ENCODE data around the gene SLMAP. TPM values are rescaled to one million over a fixed set of nuclear protein-coding genes. Genes with fewer than 3 reads are reported as not detected.

The SLMAP gene, protein sequence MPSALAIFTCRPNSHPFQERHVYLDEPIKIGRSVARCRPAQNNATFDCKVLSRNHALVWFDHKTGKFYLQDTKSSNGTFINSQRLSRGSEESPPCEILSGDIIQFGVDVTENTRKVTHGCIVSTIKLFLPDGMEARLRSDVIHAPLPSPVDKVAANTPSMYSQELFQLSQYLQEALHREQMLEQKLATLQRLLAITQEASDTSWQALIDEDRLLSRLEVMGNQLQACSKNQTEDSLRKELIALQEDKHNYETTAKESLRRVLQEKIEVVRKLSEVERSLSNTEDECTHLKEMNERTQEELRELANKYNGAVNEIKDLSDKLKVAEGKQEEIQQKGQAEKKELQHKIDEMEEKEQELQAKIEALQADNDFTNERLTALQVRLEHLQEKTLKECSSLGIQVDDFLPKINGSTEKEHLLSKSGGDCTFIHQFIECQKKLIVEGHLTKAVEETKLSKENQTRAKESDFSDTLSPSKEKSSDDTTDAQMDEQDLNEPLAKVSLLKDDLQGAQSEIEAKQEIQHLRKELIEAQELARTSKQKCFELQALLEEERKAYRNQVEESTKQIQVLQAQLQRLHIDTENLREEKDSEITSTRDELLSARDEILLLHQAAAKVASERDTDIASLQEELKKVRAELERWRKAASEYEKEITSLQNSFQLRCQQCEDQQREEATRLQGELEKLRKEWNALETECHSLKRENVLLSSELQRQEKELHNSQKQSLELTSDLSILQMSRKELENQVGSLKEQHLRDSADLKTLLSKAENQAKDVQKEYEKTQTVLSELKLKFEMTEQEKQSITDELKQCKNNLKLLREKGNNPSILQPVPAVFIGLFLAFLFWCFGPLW
- polyA plus RNA-seq (2012; ENCODE audit: low read depth, missing spikeins): 15.7 TPM

DNA sequence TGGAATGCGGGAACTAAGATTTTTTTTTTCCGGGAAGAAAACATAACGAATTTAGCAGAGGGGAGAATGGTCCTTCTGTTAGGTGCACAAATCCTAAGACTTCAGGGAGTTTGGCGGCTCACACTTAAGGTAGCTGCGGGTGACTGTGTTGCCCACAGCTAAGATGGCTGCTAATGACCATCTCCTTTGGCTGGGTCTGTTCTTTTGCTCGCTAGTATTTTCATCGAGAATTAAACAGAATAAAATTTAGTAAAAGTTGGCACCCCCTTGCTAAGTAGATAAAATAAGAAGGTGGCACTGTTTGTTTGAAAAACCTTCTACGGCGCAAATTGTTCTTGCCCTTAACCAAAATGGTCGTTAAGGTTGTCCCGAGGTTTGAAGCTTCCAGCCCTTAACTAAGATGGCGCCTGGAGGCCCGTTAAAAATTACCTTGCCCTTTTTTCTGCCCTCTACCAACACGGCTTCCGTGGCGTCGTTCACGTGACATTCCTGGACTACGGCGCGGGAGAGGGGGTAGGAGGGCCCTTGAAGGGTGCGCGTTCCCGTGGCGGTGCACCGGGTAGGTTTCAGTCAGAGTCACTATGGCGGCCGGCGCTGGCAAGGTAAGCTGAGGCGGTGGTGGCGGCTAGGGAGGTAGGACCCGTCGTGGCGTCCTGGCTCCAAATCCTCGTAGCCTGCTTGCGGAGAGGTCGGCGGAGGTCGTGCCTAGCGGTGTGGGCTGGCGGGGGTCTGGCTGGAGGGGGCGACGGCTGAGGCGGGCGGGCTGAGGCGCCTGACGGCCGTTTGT is at the start of gene SLMAP:
SLMAP (plus strand) TSS at position 569 of the 787 bp plus-strand sequence. CDS start 1,343 bp downstream, outside the sequence.
- peak; percentile 97 for FAIRE-seq
- TF ChIP-seq PAX5 (IDR thresholded peaks at IDR 0.05; ENCODE audit: insufficient read depth, low read length, severe bottlenecking): no peak
- TF ChIP-seq POU2F2 (IDR thresholded peaks at IDR 0.05; ENCODE audit: low read depth, low read length): 0 out of 2 replicates have a peak, but pooled peaks have one; percentile 68
- TF ChIP-seq SPI1 (IDR thresholded peaks at IDR 0.05; ENCODE audit: low read depth, low read length): no peak
- TF ChIP-seq TAF1 (IDR thresholded peaks at IDR 0.05; ENCODE audit: low read depth, low read length): peak; percentile 88
- TF ChIP-seq POLR2A (IDR thresholded peaks at IDR 0.05; ENCODE audit: low read depth, low read length): peak; percentile 92
- peak; percentile 81 for TF ChIP-seq POLR2AphosphoS5 (IDR thresholded peaks at IDR 0.05; ENCODE audit: low read depth, low read length)
- DNase-seq (ENCODE audit: insufficient read length, low spot score): peak; percentile 87

DNA sequence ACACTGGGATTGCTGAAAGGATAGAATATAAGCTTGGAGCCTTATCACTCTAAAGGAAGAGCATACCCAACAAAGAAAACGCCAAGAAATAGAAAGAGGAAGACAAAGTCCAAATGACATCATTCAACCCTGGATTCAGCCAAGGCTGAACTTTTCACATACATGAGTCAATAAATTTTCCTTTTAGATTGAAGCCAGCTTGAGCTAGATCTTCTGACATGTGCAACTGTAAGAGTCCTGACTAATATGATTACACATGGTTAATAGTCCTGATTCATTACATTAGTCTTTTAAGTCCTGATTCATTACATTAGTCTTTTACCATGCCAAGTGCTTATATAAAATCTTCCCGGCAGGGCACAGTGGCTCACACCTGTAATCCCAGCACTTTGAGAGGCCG is 49.6 kb upstream of the SLMAP start:
- DNase-seq (ENCODE audit: insufficient read length, low spot score) (no peak), FAIRE-seq (no peak)
- TF ChIP-seq TAF1 (IDR thresholded peaks at IDR 0.05; ENCODE audit: low read depth, low read length) (no peak), PAX5 (IDR thresholded peaks at IDR 0.05; ENCODE audit: insufficient read depth, low read length, severe bottlenecking) (no peak), SPI1 (IDR thresholded peaks at IDR 0.05; ENCODE audit: low read depth, low read length) (peak; percentile 36)

DNA sequence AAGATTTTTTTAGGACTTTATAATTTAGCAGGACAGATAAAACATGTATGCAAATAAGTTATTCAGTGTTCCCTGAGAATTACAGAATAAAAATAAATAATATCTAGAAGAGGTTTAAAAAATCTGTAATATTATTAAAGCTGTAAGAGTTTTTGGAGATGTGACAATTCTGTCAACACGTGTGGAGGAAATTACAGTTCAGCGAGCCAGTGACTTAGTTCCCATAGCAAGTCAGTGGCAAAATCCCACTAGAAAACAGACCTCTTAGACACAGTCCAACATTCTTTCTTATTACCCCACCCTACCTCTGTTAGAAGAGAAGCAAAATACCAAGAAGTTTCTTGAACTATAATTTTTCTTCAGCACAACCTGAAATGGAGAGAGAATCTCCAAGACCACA is 47.1 kb upstream of the SLMAP start:
- DNase-seq (ENCODE audit: insufficient read length, low spot score) (no peak), FAIRE-seq (no peak)
- TF ChIP-seq POLR2A (IDR thresholded peaks at IDR 0.05; ENCODE audit: low read depth, low read length): no peak
- no peak for TF ChIP-seq PAX5 (IDR thresholded peaks at IDR 0.05; ENCODE audit: insufficient read depth, low read length, severe bottlenecking)
- TF ChIP-seq SPI1 (IDR thresholded peaks at IDR 0.05; ENCODE audit: low read depth, low read length): no peak
- no peak for TF ChIP-seq POLR2AphosphoS5 (IDR thresholded peaks at IDR 0.05; ENCODE audit: low read depth, low read length)
- no peak for TF ChIP-seq POU2F2 (IDR thresholded peaks at IDR 0.05; ENCODE audit: low read depth, low read length)
- no peak for TF ChIP-seq TAF1 (IDR thresholded peaks at IDR 0.05; ENCODE audit: low read depth, low read length)

DNA sequence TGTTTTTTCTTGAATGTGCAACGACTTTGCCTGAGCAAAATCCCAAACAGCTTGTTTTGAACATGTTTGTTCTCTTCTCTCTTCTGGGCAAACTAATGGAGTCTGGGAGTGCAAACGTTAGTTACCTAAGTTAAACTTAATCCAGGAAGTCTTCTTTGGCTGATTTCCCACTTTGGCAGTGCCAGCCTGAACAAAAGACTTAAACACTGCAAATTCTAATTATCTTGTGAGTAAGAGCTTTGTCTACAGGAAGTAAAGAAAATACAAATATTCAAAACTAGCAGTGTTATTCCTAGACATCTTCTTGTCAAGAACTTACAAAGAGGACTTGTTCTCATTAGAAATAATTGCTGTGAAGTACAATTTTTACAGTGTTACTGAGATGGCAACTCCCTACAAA is 46.5 kb upstream of the SLMAP start:
- FAIRE-seq (peak; percentile 5), DNase-seq (ENCODE audit: insufficient read length, low spot score) (no peak)
- no peak for TF ChIP-seq TAF1 (IDR thresholded peaks at IDR 0.05; ENCODE audit: low read depth, low read length)
- TF ChIP-seq POU2F2 (IDR thresholded peaks at IDR 0.05; ENCODE audit: low read depth, low read length): no peak
- TF ChIP-seq POLR2A (IDR thresholded peaks at IDR 0.05; ENCODE audit: low read depth, low read length): no peak
- TF ChIP-seq SPI1 (IDR thresholded peaks at IDR 0.05; ENCODE audit: low read depth, low read length): no peak
- no peak for TF ChIP-seq POLR2AphosphoS5 (IDR thresholded peaks at IDR 0.05; ENCODE audit: low read depth, low read length)
- no peak for TF ChIP-seq PAX5 (IDR thresholded peaks at IDR 0.05; ENCODE audit: insufficient read depth, low read length, severe bottlenecking)

DNA sequence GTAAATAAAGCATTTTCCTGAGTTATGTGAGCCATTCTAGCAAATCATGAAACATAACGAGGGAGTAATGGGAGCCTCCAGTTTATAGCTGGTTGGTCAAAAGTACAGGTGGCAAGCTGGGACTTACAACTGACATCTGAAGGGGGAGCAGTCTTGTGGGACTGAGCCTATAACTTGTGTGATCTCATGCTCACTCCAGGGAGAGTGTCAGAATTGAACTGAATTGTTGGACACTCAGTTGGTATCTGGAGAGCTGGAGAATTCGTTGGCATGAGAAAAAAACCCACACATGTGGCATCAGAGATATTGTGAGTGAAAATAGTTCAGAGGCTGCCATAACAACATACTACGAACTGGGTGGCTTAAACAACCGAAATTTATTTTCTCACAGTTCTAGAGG is 40.4 kb upstream of the SLMAP start:
- no peak for DNase-seq (ENCODE audit: insufficient read length, low spot score)
- TF ChIP-seq POLR2A (IDR thresholded peaks at IDR 0.05; ENCODE audit: low read depth, low read length) (no peak), POLR2AphosphoS5 (IDR thresholded peaks at IDR 0.05; ENCODE audit: low read depth, low read length) (no peak), SPI1 (IDR thresholded peaks at IDR 0.05; ENCODE audit: low read depth, low read length) (no peak), TAF1 (IDR thresholded peaks at IDR 0.05; ENCODE audit: low read depth, low read length) (no peak), POU2F2 (IDR thresholded peaks at IDR 0.05; ENCODE audit: low read depth, low read length) (no peak), PAX5 (IDR thresholded peaks at IDR 0.05; ENCODE audit: insufficient read depth, low read length, severe bottlenecking) (no peak)
- no peak for FAIRE-seq

DNA sequence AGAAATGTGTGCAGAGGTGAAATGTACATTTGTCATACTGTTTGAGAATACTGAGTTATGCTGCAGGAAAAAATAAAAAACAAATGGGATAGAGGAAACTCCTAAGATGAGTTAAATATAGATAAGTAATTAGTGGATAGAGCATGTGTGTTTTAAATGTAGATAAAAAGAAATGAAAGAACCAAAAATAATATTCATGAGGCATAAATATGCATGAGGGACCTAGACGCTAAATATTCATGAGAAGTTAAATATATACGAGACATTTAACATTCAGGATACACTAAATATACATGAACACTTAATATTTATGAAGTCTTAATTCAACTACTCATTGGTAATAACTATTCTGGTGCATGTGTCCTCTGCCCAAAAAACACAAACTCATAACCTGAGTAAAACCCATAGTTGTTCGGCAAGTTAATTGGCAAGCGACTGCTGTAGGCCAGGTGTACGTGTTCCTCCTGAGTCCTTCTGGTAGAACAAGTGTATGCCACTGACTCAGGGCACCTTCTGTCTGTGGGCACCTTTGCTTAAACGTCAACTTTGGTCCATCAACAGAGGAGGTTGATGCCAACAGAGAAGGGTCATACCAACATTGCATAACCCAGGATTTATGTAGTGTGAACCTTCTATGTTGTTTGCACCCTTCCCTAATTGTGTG is 38.8 kb upstream of the SLMAP start:
- FAIRE-seq: no peak
- DNase-seq (ENCODE audit: insufficient read length, low spot score): no peak
- TF ChIP-seq PAX5 (IDR thresholded peaks at IDR 0.05; ENCODE audit: insufficient read depth, low read length, severe bottlenecking): no peak
- no peak for TF ChIP-seq TAF1 (IDR thresholded peaks at IDR 0.05; ENCODE audit: low read depth, low read length)
- no peak for TF ChIP-seq POU2F2 (IDR thresholded peaks at IDR 0.05; ENCODE audit: low read depth, low read length)
- TF ChIP-seq POLR2AphosphoS5 (IDR thresholded peaks at IDR 0.05; ENCODE audit: low read depth, low read length): no peak
- no peak for TF ChIP-seq POLR2A (IDR thresholded peaks at IDR 0.05; ENCODE audit: low read depth, low read length)
- TF ChIP-seq SPI1 (IDR thresholded peaks at IDR 0.05; ENCODE audit: low read depth, low read length): no peak

DNA sequence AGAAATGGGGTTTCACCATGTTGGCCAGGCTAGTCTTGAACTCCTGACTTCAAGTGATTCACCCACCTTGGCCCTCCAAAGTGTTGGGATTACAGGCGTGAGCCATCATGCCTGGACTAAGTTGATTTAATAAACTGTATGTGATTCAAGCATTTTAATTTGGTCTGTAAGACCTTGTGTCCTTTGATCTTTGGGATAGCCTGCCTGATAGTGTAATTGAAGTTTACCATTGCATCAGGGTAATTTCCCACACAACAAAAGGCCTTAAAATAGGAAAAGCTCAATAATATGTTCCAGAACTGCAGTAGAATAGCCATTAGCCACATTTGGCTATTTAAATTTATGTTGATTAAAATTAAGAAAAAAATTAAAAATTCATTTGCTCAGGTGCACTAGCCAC is 38.0 kb upstream of the SLMAP start:
- FAIRE-seq (no peak), DNase-seq (ENCODE audit: insufficient read length, low spot score) (no peak)
- no peak for TF ChIP-seq POLR2AphosphoS5 (IDR thresholded peaks at IDR 0.05; ENCODE audit: low read depth, low read length)
- TF ChIP-seq PAX5 (IDR thresholded peaks at IDR 0.05; ENCODE audit: insufficient read depth, low read length, severe bottlenecking): no peak
- no peak for TF ChIP-seq SPI1 (IDR thresholded peaks at IDR 0.05; ENCODE audit: low read depth, low read length)
- TF ChIP-seq POLR2A (IDR thresholded peaks at IDR 0.05; ENCODE audit: low read depth, low read length): no peak
- TF ChIP-seq POU2F2 (IDR thresholded peaks at IDR 0.05; ENCODE audit: low read depth, low read length): no peak
- no peak for TF ChIP-seq TAF1 (IDR thresholded peaks at IDR 0.05; ENCODE audit: low read depth, low read length)

DNA sequence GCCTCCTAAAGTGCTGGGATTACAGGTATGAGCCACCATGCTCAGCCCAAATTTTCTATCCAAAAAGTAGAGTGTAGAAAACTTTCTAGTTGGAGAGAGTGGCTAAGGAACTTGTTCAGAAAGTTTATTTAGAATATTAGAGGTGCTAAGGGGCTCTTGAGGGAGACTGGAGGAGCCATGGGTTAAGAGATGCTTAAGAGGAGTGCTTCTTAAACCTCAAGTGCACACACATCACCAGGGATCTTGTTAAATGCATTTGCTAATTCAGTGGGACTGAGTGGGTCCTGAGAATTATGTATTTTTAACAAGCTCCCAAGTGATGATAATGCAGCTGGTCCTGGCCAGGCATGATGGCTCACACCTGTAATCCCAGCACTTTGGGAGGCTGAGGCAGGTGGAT is 29.7 kb upstream of the SLMAP start:
- no peak for TF ChIP-seq PAX5 (IDR thresholded peaks at IDR 0.05; ENCODE audit: insufficient read depth, low read length, severe bottlenecking)
- TF ChIP-seq TAF1 (IDR thresholded peaks at IDR 0.05; ENCODE audit: low read depth, low read length): no peak
- no peak for TF ChIP-seq POLR2AphosphoS5 (IDR thresholded peaks at IDR 0.05; ENCODE audit: low read depth, low read length)
- no peak for TF ChIP-seq POLR2A (IDR thresholded peaks at IDR 0.05; ENCODE audit: low read depth, low read length)
- no peak for TF ChIP-seq SPI1 (IDR thresholded peaks at IDR 0.05; ENCODE audit: low read depth, low read length)
- TF ChIP-seq POU2F2 (IDR thresholded peaks at IDR 0.05; ENCODE audit: low read depth, low read length): no peak
- no peak for DNase-seq (ENCODE audit: insufficient read length, low spot score)
- no peak for FAIRE-seq
